ENCODE data around the gene EP400. TPM values are rescaled to one million over a fixed set of nuclear protein-coding genes. Genes with fewer than 3 reads are reported as not detected.
A peak's percentile ranks its signal among the peaks of the same experiment; 100 is the strongest.

Gene EP400, protein sequence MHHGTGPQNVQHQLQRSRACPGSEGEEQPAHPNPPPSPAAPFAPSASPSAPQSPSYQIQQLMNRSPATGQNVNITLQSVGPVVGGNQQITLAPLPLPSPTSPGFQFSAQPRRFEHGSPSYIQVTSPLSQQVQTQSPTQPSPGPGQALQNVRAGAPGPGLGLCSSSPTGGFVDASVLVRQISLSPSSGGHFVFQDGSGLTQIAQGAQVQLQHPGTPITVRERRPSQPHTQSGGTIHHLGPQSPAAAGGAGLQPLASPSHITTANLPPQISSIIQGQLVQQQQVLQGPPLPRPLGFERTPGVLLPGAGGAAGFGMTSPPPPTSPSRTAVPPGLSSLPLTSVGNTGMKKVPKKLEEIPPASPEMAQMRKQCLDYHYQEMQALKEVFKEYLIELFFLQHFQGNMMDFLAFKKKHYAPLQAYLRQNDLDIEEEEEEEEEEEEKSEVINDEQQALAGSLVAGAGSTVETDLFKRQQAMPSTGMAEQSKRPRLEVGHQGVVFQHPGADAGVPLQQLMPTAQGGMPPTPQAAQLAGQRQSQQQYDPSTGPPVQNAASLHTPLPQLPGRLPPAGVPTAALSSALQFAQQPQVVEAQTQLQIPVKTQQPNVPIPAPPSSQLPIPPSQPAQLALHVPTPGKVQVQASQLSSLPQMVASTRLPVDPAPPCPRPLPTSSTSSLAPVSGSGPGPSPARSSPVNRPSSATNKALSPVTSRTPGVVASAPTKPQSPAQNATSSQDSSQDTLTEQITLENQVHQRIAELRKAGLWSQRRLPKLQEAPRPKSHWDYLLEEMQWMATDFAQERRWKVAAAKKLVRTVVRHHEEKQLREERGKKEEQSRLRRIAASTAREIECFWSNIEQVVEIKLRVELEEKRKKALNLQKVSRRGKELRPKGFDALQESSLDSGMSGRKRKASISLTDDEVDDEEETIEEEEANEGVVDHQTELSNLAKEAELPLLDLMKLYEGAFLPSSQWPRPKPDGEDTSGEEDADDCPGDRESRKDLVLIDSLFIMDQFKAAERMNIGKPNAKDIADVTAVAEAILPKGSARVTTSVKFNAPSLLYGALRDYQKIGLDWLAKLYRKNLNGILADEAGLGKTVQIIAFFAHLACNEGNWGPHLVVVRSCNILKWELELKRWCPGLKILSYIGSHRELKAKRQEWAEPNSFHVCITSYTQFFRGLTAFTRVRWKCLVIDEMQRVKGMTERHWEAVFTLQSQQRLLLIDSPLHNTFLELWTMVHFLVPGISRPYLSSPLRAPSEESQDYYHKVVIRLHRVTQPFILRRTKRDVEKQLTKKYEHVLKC (N-terminal part only)
- 13.5 TPM for polyA plus RNA-seq (2012; ENCODE audit: missing spikeins)

DNA sequence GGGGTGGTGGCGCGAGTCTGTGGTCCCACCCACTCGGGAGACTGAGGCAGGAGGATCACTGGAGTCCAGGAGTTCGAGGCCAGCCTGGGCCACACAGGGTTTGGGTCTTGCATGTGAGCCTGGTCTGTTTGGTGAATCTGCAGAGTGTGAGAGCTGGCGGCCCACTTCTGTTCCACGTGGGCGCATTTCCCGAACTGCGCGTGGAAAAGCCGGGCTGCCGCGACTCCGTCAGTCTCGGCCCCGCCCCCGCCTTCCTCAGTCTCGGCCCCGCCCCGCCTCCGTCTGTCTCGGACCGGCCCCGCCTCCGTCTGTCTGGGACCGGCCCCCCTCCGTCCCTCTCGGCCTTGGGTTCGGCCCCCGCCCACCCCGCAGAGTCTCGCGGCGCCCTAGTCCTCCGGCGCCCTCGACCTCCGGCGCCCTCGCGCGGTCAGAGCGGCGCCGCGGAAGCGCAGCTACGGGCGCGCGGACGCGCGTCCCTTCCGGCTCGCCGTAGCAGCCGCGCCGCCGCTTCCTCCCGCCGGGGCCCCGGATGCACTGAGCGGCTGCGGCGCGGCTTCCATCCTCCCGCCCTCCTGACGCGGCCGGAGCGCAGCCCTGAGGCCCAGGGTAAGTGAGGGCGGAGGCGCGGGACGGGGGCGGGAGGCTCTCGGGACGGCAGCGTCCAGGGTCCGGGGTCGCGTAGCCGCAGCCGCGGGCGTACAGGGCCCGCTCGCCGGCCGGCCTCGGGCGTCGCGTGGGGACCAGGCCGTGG is at the start of gene EP400:
Gene EP400, plus strand, starts transcription at position 512 of the 751 bp plus-strand sequence. CDS start 10,678 bp downstream, outside the sequence.
- DNase-seq (ENCODE audit: insufficient read length): peak; percentile 92
- peak; percentile 94 for FAIRE-seq
- TF ChIP-seq POLR2A (IDR thresholded peaks at IDR 0.05; ENCODE audit: low read depth, low read length) (peak; percentile 67; the same call in 1 of the 2 replicates), POLR2AphosphoS5 (IDR thresholded peaks at IDR 0.05; ENCODE audit: low read depth, low read length) (0 out of 2 replicates have a peak, but pooled peaks have one; percentile 32), TAF1 (IDR thresholded peaks at IDR 0.05; ENCODE audit: borderline replicate concordance, low read depth, low read length) (peak; percentile 41; the same call in 1 of the 2 replicates)

DNA sequence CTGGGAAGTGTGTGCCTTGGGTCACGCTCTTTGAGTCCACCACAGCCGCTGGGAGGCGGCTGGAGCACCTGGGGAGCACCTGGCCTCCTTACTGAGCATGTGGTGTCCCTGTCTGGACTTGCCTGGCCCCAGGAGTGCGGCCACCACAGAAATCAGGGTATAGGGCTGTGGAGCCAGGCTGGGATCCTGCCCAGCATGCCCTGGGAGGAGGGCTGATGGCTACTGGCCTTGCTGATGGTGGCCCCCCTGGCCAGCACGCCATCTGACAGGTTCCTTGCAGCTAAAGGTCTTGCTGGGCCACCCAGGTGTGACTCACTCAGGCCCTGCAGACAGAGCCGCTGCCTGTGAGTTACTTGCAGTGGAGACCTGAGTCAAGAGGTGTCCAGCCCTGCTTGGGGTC is 49.3 kb upstream of the EP400 start:
- no peak for DNase-seq (ENCODE audit: insufficient read length)
- no peak for FAIRE-seq
- TF ChIP-seq TAF1 (IDR thresholded peaks at IDR 0.05; ENCODE audit: borderline replicate concordance, low read depth, low read length): no peak
- no peak for TF ChIP-seq POLR2AphosphoS5 (IDR thresholded peaks at IDR 0.05; ENCODE audit: low read depth, low read length)
- TF ChIP-seq POLR2A (IDR thresholded peaks at IDR 0.05; ENCODE audit: low read depth, low read length): no peak

DNA sequence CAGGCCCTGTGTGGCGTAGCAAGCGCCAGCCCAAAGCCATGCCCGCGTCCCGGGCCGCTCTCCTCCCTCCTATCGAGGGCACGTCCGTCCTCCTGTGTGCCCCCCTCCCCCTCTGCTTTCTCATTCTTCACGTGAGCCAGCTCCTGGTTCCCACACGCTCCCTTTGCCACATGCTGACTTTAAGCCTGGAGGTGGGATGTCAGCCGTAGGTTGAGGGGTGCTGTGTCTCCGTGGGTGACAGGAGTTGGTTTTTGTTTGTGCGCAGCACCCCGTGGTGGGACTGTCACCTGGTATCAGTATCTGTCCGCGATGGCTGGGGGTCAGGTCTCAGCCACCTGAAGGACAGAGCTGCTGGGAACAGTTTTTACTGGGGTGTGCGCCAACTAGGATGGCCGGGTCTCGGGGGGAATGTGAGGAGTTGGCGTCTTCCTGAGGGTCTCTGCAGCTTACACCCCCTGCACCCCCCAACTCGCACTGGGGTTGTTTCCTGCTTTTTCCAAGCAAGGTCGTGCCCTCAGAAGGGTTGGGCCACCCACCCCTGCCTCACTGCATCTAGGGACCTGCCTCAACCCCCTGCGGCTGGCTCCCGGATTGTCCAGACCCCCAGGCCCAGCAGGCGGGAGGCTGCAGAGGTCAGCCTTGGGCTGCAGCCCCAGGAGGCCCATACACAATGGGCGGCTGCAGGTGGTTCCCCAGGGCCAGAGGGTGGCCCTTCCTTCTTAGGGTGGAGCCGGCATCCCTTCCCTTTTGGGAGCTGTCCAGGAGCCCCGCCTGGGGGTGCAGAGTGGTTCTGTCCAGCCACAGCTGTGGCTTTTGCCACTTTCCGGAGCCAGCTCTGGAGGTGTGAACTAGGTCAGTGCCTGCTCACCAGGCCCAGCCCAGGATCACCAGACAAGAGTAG is 48.1 kb upstream of the EP400 start:
- DNase-seq (ENCODE audit: insufficient read length): no peak
- FAIRE-seq: no peak
- TF ChIP-seq TAF1 (IDR thresholded peaks at IDR 0.05; ENCODE audit: borderline replicate concordance, low read depth, low read length) (no peak), POLR2AphosphoS5 (IDR thresholded peaks at IDR 0.05; ENCODE audit: low read depth, low read length) (no peak), POLR2A (IDR thresholded peaks at IDR 0.05; ENCODE audit: low read depth, low read length) (no peak)

DNA sequence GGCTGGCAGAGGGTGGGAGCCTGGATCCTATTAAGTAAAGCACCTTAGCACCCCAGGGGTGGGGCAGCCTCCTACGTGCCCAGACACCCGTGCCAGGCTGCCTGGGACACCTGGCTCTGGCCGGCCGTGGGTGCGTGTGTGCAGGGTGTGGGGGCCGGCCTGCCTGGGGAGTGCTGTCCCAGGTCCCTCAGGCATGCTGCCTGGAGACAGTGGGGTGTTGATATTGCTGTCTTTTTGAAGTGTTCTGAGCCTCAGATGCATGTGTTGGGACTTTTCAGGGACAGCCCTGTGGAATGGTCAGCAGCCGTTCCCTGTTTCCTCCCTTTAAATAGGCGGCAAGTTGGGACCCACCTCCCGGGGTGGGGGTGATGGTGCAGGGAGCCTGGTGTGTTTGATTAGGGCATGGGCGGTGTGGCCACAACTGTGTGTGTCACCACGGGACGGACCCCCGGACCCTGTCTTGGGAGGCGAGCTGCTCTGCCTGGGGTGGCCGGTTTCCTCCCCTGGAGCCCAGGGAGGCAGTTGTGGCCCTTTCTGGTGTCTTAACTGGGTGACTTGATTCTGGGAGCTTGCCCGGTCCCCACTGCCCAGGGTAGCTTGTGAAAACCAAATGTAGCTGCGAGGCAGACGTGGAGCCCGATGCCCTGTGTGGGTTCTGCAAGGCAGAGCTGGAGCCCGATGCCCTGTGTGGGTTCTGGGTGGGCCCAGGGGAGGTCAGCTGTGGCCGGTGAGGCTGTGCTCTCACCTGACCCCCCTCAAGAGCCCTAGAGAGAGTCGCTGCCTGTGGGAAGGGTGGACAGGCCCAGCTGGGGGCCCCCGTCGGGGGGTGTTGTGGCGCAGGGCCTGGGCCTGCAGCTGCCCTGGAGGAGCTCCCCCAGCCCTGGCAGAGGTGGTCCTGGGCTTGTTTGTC is 47.2 kb upstream of the EP400 start:
- no peak for DNase-seq (ENCODE audit: insufficient read length)
- FAIRE-seq: no peak
- TF ChIP-seq POLR2A (IDR thresholded peaks at IDR 0.05; ENCODE audit: low read depth, low read length): no peak
- TF ChIP-seq POLR2AphosphoS5 (IDR thresholded peaks at IDR 0.05; ENCODE audit: low read depth, low read length): no peak
- TF ChIP-seq TAF1 (IDR thresholded peaks at IDR 0.05; ENCODE audit: borderline replicate concordance, low read depth, low read length): no peak

DNA sequence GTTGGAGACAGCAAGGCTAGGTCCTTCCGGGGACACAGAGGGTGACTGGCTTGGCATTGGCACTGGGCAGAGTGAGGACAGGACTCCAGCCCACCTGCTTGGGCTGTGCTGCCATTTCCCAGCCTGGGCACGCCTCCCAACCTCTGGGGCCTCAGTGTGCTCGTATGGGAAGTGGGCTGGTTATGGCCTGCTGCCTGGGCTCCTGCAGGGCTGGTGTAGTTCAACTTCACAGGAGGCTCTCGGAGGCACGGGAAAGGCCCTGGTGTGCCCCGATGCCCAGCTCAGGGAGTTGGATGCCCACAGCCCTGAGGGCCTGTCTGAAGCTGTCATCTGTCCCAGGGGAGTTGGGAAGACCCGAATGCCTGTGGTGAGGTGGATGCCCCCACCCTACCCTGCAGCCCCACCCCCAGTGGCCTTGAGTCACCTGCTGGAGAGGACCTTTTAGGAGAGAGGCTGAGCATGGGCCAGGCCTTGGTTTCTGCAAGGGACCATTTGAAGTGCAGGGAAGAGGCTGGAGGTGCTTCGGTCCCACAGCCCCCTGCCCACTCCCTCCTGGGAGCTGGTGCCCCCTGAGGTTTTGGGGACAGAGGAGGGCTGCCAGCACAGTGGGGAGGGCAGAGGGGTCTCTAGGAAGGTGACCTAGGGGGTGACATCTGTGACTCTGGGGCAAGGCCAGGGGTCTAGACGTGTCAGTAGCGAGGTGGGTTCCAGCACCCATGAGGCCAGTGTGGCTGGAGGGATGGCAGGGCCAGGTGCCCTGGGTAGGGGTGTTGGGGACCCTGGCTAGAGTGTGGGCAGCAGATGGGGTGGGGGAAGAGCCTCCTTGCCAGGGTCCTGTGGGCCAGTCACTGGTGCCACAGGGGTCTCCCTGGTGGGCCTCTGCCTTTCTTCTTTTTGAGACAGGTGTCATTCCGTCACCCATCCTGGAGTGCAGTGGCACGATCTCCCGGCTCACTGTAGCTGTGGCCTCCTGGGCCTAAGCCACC is 46.2 kb upstream of the EP400 start:
- TF ChIP-seq POLR2A (IDR thresholded peaks at IDR 0.05; ENCODE audit: low read depth, low read length) (no peak), TAF1 (IDR thresholded peaks at IDR 0.05; ENCODE audit: borderline replicate concordance, low read depth, low read length) (no peak), POLR2AphosphoS5 (IDR thresholded peaks at IDR 0.05; ENCODE audit: low read depth, low read length) (no peak)
- FAIRE-seq: no peak
- DNase-seq (ENCODE audit: insufficient read length): no peak

DNA sequence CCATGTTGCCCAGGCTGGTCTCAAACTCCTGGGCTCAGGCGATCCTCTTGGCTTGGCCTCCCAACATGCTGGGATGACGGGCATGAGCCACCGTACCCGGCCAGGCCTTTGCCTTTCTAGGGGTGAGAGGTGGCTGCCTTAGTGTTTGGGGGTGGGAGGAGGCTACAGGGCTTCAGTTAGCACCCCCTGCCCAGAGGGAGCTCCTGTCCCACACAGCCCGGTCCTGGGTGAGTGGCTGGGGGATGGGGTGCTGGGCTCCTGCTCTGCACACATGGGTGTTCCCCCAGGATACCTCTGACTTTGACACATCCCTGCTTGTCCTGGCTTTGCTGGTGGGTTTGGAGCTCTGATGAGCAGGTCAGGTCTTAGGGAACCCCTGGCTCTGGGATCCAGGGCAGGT is 45.4 kb upstream of the EP400 start:
- DNase-seq (ENCODE audit: insufficient read length): no peak
- TF ChIP-seq POLR2A (IDR thresholded peaks at IDR 0.05; ENCODE audit: low read depth, low read length): no peak
- no peak for TF ChIP-seq POLR2AphosphoS5 (IDR thresholded peaks at IDR 0.05; ENCODE audit: low read depth, low read length)
- TF ChIP-seq TAF1 (IDR thresholded peaks at IDR 0.05; ENCODE audit: borderline replicate concordance, low read depth, low read length): no peak
- FAIRE-seq: no peak

DNA sequence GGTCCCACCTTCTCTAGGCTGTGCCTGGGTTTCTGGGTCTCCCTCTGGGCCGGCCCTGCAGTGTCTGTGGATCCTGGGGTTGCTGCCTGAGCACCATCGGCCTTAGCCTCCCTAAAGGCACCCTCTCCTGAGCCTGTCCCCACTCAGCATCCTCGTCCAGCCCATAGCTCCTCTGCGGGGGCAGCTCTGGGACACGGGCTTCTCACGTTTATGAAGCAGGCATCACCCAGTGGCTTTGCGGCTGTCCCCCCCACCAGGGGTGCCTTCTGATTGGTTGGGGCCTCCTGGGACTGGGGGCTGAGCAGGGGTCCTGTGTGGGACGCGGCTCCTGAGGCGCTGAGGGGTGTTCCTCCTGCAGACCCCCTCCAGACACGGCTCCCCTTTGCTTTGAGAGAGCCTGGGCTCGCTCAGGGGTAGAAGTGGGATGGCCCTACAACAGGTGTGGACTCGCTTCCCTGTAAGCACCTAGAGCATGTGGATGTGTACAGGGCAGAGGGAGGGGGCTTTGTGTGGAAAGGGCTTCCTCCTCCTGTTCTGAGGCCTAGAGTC is 44.6 kb upstream of the EP400 start:
- FAIRE-seq: no peak
- no peak for DNase-seq (ENCODE audit: insufficient read length)
- no peak for TF ChIP-seq POLR2AphosphoS5 (IDR thresholded peaks at IDR 0.05; ENCODE audit: low read depth, low read length)
- no peak for TF ChIP-seq TAF1 (IDR thresholded peaks at IDR 0.05; ENCODE audit: borderline replicate concordance, low read depth, low read length)
- TF ChIP-seq POLR2A (IDR thresholded peaks at IDR 0.05; ENCODE audit: low read depth, low read length): no peak
